Right lobe of liver (tissue), 6 donors: ENCODE data around the gene GOLGA6A. TPM values are rescaled to one million over a fixed set of nuclear protein-coding genes. Genes with fewer than 3 reads are reported as not detected.
"Not testable (repeated sequence)": the region's sequence is repeated elsewhere in the genome, so short reads cannot be mapped to it uniquely, and the experiment has no call there.

ENCODE experiments used
- ATAC-seq, 4 donors: fragments of 200-7000 bp; cut with Tn5 transposase; one replicate each; pipeline ENCODE4 v1.9.1; 2020; ENCODE audit warnings: mild to moderate bottlenecking in 4 of 4, moderate library complexity in 4 of 4
- DNase-seq, 3 donors: peaks; one replicate each; pipeline ENCODE4 v3.0.0-alpha.2; 2020
- H3K27ac ChIP-seq, 3 donors: fragments of 200-600 bp; one replicate each; pipeline ENCODE4 v1.8.0; 2022
- H3K27me3 ChIP-seq, 2 donors: fragments of 200-600 bp; one replicate each; pipeline ENCODE4 v1.8.0; 2022
- H3K36me3 ChIP-seq, 4 donors: fragments of 200-600 bp; sonication (generic) in 1 of 4; one replicate each; pipeline versions ENCODE4 v1.5.1 to v1.8.0; 2017 to 2022; ENCODE audit warnings: control low read depth in 1 of 4
- H3K4me1 ChIP-seq, 4 donors: fragments of 200-600 bp; sonication (generic) in 1 of 4; one replicate each; pipeline versions ENCODE4 v1.5.1 to v1.8.0; 2017 to 2022; ENCODE audit warnings: control low read depth in 1 of 4
- H3K4me3 ChIP-seq, 3 donors: fragments of 200-600 bp; one replicate each; pipeline ENCODE4 v1.8.0; 2022
- H3K9me3 ChIP-seq, 4 donors: fragments of 200-600 bp; sonication (generic) in 1 of 4; one replicate each; pipeline versions ENCODE4 v1.5.1 to v1.8.0; 2017 to 2022; ENCODE audit warnings: control low read depth in 1 of 4
- POLR2A ChIP-seq: fragments of 450-650 bp; IDR thresholded peaks from one replicate; pipeline ENCODE4 v1.6.1; 2017; ENCODE audit warnings: antibody characterized with exemption, mild to moderate bottlenecking
- WGBS: methylation state at CpG from one replicate; pipeline ENCODE4 v1.1.6; 2018; ENCODE audit warnings: low coverage, low lambda C conversion rate; ENCODE audit not compliant: insufficient coverage; ENCODE audit errors: missing lambda C conversion rate; 5-methylcytosine and 5-hydroxymethylcytosine counted together
- intact Hi-C, 2 donors: fragments of 100-400 bp; cut with DNase I; formaldehyde crosslinking; loops; one replicate each; pipeline versions ENCODE4 v1.11.2 to v1.14.1; 2022
- long read RNA-seq: library from polyadenylated mRNA; unstranded; transcript quantifications from one replicate; pipeline ENCODE4 v2.0.0, GENCODE V29; 2019
- total RNA-seq, 6 experiments: library from RNA; depleted of rRNA in 2 of 6; stranded (reverse); fragments of >200 nt in 2 of 6; fragmentation: NEBNext Ultra II Directional in 3 of 6; extraction: Animal tissue kit (Norgen Biotek cat#: 25700) in 3 of 6; gene quantifications; one replicate each; pipeline versions ENCODE4 v1.1.0 to v1.2.4, GENCODE V29; 2016 to 2023
- TF ChIP-seq, protein P1 (sequence below), 4 donors: fragments of 200-600 bp in 3 of 4; fragments of 450-650 bp in 1 of 4; IDR thresholded peaks; one replicate each; pipeline versions ENCODE4 v1.5.1 to v1.8.0; 2016 to 2022; ENCODE audit warnings: antibody characterized with exemption in 4 of 4, mild to moderate bottlenecking in 2 of 4
- donor health status: DM: no; HTN: yes; CAD: no.
- donor health status: DM: no; HTN: no; CAD: no.
- donor health status: DM: no; HTN: no; CAD: no.
- donor health status: DM: no; HTN: yes; CAD: no.
- donor health status: DM: no; HTN: yes; CAD: no.

GOLGA6A gene, protein sequence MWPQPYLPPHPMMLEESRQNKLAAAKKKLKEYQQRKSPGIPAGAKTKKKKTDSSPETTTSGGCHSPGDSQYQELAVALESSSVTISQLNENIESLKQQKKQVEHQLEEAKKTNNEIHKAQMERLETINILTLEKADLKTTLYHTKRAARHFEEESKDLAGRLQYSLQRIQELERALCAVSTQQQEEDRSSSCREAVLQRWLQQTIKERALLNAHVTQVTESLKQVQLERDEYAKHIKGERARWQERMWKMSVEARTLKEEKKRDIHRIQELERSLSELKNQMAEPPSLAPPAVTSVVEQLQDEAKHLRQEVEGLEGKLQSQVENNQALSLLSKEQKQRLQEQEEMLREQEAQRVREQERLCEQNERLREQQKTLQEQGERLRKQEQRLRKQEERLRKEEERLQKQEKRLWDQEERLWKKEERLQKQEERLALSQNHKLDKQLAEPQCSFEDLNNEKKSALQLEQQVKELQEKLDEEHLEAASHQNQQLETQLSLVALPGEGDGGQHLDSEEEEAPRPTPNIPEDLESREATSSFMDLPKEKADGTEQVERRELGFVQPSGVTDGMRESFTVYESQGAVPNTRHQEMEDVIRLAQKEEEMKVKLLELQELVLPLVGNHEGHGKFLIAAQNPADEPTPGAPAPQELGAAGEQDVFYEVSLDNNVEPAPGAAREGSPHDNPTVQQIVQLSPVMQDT
- total RNA-seq: 1 to 10 TPM in 2 of 6 experiments, under 1 TPM in 4; 0.35 to 1.6 (median 0.72) TPM
- long read RNA-seq: 0 reads

DNA sequence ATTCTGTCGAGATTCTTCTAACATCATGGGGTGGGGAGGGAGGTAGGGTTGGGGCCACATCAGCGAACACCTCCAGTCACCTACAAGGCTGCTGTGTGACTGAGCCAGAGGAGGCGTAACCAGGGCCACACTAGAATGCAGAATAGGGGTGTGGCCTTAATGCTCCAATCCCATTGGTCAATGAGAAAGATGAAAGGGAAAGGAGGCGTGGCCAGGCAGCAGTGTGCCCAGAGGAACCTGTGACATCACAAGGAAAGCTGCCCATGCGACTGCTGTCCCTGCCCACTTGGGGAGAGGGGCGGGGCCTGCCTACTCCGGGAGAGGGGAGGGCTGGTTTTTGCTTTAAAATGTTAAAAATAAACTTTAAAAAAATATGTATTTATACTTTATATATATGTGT, at the start of gene GOLGA6A:
Gene GOLGA6A, minus strand, starts transcription at position 101 of the 400 bp plus-strand sequence. Its CDS starts 41 bp downstream, at position 60.
- ATAC-seq, DNase-seq, H3K27me3 ChIP-seq, H3K9me3 ChIP-seq, H3K36me3 ChIP-seq, intact Hi-C loops, H3K4me1 ChIP-seq, H3K27ac ChIP-seq, H3K4me3 ChIP-seq: not testable (repeated sequence)
- WGBS: no CpG with 5 or more reads among the region's 7 CpGs

DNA sequence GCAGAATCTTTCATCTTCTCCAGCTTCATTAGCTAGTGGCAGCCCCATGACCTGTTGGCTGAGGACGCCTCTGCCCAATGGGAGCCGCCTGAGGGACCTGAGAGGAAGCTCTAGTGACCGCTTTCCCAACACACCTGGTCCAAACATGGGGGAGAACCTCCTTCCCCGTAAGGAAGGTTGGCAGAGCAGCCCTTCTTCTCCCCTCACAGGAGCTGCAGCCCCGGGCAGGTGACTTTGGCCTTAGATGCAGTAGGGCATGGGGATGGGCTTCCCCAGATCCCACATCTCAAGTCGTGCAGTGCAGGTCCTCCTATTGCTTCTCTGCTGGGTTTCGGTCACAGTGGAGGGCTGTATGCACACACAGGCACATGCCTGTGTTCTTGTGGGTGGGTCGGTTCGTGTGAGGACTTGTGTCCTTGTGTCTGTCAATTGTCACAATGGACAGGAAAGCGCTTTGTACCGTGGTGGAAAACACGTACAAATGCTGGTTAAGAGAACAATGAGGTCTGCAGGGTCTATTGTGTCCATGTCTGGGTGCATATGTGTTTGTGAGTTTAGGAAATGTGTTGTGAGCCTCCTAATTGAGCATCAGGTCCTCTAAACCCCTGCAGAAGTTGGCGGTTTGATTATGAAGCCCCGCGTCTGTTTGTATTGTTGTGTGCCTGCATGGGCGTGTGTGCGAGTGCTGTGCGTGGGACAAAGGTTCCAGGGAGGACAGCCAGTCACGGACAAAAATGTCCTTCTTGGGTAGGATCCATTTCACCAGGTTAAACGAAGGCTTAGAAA, 49.5 kb upstream of the GOLGA6A start:
- DNase-seq (no peak), ATAC-seq (no peak)
- intact Hi-C loops: loop anchor here in 1 of 2 donors (5.0 kb wide), 1 partner anchor 170 kb away; no protein-coding TSS in a partner anchor
- Histone ChIP-seq H3K4me3 (no peak overlapping the region), H3K4me1 (peaks cover 0 to 36% (median 5%) of the 10 kb centered on the region in 4 donors), H3K27ac (no peak overlapping the region), H3K36me3 (no peaks in the 10 kb centered on the region), H3K9me3 (no peaks in the 10 kb centered on the region), H3K27me3 (peaks cover 24 to 39% of the 10 kb centered on the region in 2 donors)
- TF ChIP-seq, protein P1, sequence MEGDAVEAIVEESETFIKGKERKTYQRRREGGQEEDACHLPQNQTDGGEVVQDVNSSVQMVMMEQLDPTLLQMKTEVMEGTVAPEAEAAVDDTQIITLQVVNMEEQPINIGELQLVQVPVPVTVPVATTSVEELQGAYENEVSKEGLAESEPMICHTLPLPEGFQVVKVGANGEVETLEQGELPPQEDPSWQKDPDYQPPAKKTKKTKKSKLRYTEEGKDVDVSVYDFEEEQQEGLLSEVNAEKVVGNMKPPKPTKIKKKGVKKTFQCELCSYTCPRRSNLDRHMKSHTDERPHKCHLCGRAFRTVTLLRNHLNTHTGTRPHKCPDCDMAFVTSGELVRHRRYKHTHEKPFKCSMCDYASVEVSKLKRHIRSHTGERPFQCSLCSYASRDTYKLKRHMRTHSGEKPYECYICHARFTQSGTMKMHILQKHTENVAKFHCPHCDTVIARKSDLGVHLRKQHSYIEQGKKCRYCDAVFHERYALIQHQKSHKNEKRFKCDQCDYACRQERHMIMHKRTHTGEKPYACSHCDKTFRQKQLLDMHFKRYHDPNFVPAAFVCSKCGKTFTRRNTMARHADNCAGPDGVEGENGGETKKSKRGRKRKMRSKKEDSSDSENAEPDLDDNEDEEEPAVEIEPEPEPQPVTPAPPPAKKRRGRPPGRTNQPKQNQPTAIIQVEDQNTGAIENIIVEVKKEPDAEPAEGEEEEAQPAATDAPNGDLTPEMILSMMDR (IDR thresholded peaks at IDR 0.05): no peak
- TF ChIP-seq POLR2A: no peak
- WGBS: 15% methylated on average over 16 of the region's 20 CpGs

DNA sequence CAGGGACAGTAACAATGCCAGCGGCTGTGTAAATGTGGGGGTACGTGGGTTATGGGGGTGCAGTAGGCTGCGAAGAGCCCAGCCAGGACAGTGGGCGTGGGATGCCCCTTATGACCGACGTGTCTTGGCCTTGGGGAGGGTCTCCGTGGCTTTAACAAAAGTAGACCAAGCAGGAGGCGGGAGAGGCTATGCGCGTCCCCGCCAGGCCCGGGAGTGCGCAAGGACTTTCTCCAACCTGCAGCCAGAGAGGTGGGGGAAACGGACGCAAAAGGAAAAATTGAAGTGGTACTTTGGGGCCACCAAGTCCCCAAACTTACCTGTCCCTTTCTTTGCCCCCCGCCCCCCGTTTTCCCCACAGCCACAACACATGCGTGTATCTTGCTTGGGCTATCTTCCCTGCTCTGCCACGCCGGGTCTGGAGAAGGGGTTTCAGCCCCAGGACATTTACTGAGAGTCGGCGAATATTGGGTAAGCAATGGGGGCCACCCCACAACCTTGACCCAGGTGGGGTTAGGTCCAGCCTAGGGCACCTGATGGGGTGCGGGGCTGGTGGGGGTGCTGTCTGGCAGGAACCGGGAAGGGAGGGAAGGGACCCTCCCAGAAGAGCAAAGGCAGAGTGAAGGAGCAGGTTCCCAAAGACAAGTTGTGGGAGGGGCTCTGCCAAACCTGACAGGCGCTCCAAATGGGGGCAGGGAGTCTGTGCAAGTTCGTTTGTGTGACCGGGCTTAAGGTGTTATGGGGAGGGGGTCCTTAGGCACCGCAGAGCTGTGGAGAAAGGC, 48.7 kb upstream of the GOLGA6A start:
- DNase-seq (no peak), ATAC-seq (no peak)
- Histone ChIP-seq H3K27me3 (peaks cover 24 to 35% of the 10 kb centered on the region in 2 donors), H3K4me3 (no peak overlapping the region), H3K4me1 (peaks cover 0 to 34% (median 5%) of the 10 kb centered on the region in 4 donors), H3K27ac (no peak overlapping the region), H3K36me3 (no peaks in the 10 kb centered on the region), H3K9me3 (no peaks in the 10 kb centered on the region)
- TF ChIP-seq, protein P1 (IDR thresholded peaks at IDR 0.05): no peak
- no peak for TF ChIP-seq POLR2A
- intact Hi-C loops: loop anchor here in 1 of 2 donors (5.0 kb wide), 1 partner anchor 171 kb away; no protein-coding TSS in a partner anchor
- 7% methylated on average over 21 of the region's 28 CpGs for WGBS

DNA sequence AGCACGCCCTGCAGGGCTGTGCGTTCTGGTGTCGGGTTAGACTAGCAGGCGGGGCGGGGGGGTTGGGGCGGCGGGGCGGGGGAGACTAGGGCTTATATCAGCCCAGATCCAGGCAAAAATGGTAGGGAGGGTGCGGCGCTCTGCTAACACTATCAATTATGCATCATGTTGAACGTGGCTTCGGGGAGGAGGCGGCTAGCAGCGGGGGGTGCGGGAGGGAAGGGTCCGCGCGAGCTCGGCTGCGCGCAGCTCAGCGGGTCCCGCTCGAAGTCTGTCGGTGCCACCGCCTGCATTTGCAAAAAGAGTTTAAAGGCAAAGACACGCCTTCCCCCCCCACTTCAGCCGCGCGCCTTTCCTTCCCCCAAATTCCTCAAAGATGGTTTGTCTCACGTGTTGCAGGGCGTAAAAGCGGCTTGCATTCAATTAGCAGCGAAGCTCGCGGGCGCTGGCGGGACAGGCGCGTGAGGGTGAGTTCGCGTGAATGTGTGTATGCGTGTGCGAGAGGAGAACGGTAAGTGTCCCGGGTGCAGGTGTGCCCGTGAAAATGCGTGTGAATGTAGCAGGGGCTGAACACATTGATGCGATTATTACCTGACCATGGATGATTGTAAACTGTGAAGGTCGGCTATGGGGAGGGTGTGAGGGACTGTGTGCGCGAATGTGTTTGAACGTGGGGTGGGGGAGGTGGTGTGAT, 48.0 kb upstream of the GOLGA6A start, which contains the start of gene ISLR2:
Gene ISLR2, plus strand, starts transcription at position 432 of the 694 bp plus-strand sequence. CDS start 2,169 bp downstream, outside the sequence.
- H3K27ac ChIP-seq: no peak within 1 kb of the TSS
- H3K27me3 ChIP-seq: peaks cover 24 to 33% of the 10 kb centered on the region in 2 donors
- H3K9me3 ChIP-seq: no peaks in the 10 kb centered on the region
- intact Hi-C loops: loop anchor here in 1 of 2 donors (5.0 kb wide), 1 partner anchor 172 kb away; no protein-coding TSS in a partner anchor
- H3K4me3 ChIP-seq: no peak within 1 kb of the TSS
- TF ChIP-seq, protein P1 (IDR thresholded peaks at IDR 0.05): no peak
- TF ChIP-seq POLR2A: no peak
- no peaks in the 10 kb centered on the region for H3K36me3 ChIP-seq
- no peak for DNase-seq
- WGBS: 4% methylated on average over 35 of the region's 53 CpGs
- no peak for ATAC-seq
- peaks cover 0 to 27% (median 5%) of the 10 kb centered on the region in 4 donors for H3K4me1 ChIP-seq
